ENCODE results near the gene NDFIP2.

DNA sequence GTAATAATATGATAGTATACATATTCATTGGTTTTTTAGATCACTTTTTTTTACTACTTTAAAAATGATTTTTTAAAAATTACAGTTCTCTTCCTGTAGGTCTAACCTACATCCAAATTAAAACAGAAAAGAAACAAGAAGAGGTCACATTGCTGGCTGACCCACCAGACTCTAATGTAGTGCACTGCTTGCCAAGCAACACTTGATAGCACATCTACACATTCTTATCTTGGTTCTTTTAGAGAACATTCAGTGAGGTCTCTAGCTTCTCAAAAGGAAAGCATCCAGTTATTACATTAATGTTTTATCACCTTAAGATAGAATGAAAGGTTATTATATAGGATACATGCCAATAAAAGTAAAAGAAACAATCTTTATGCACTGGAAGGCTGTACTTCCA, 35.6 kb downstream of the NDFIP2 start:
- TF ChIP-seq, protein P1, sequence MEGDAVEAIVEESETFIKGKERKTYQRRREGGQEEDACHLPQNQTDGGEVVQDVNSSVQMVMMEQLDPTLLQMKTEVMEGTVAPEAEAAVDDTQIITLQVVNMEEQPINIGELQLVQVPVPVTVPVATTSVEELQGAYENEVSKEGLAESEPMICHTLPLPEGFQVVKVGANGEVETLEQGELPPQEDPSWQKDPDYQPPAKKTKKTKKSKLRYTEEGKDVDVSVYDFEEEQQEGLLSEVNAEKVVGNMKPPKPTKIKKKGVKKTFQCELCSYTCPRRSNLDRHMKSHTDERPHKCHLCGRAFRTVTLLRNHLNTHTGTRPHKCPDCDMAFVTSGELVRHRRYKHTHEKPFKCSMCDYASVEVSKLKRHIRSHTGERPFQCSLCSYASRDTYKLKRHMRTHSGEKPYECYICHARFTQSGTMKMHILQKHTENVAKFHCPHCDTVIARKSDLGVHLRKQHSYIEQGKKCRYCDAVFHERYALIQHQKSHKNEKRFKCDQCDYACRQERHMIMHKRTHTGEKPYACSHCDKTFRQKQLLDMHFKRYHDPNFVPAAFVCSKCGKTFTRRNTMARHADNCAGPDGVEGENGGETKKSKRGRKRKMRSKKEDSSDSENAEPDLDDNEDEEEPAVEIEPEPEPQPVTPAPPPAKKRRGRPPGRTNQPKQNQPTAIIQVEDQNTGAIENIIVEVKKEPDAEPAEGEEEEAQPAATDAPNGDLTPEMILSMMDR (IDR thresholded peaks at IDR 0.05) = no peak
- TF ChIP-seq POLR2A (IDR thresholded peaks at IDR 0.05) = no peak
